Activated CD4-positive, alpha-beta T cell treated with anti-CD3 and anti-CD28 coated beads for 24 hours (primary cell): ENCODE data around the gene FUT3.
"Not testable (repeated sequence)": the region's sequence is repeated elsewhere in the genome, so short reads cannot be mapped to it uniquely, and the experiment has no call there.

Experiments used
- DNase-seq, 2 donors: peaks; one replicate each; pipeline ENCODE4 v3.0.0-alpha.2; 2020; ENCODE audit warnings: low read depth in 2 of 2

The FUT3 gene

GRCh38 chr19:5851302-5851701 is at the start of gene FUT3:
FUT3 (minus strand) TSS chr19:5851449.
- no peak for DNase-seq

- DNase-seq, result no peak
These were observed 49.7 kb upstream of the FUT3 start for GRCh38 chr19:5900976-5901375.

GRCh38 chr19:5899728-5900526 is 48.7 kb upstream of the FUT3 start:
- no peak for DNase-seq

- DNase-seq, result no peak
These were observed 46.1 kb upstream of the FUT3 start for GRCh38 chr19:5897189-5897969.

GRCh38 chr19:5896365-5897076 is 45.3 kb upstream of the FUT3 start:
- DNase-seq, result no peak

GRCh38 chr19:5895890-5896289 is 44.6 kb upstream of the FUT3 start:
- DNase-seq, result no peak

GRCh38 chr19:5895409-5895808 is 44.2 kb upstream of the FUT3 start:
- no peak for DNase-seq

- DNase-seq, result no peak
These were observed 43.6 kb upstream of the FUT3 start for GRCh38 chr19:5894704-5895349.

- DNase-seq, result no peak
These were observed 42.9 kb upstream of the FUT3 start for GRCh38 chr19:5893907-5894703.

- DNase-seq, result no peak
These were observed 42.2 kb upstream of the FUT3 start for GRCh38 chr19:5893296-5893903.

GRCh38 chr19:5892772-5893275 is 41.6 kb upstream of the FUT3 start:
- no peak for DNase-seq

GRCh38 chr19:5891938-5892771 is 40.9 kb upstream of the FUT3 start:
- no peak for DNase-seq

- no peak for DNase-seq
These were observed 40.3 kb upstream of the FUT3 start for GRCh38 chr19:5891572-5891937.

GRCh38 chr19:5890099-5890498 is 38.9 kb upstream of the FUT3 start:
- DNase-seq, result no peak

- DNase-seq, result no peak
These were observed 38.2 kb upstream of the FUT3 start for GRCh38 chr19:5889288-5889971.

- DNase-seq, result not testable (repeated sequence)
These were observed 33.0 kb upstream of the FUT3 start for GRCh38 chr19:5884065-5884811.

- not testable (repeated sequence) for DNase-seq
These were observed 32.1 kb upstream of the FUT3 start for GRCh38 chr19:5883157-5883873.
